Type B pancreatic cell (in vitro differentiated cells): ENCODE results near the gene CDKAL1. TPM values are rescaled to one million over a fixed set of nuclear protein-coding genes. Genes with fewer than 3 reads are reported as not detected.

Experiments used
- DNase-seq: peaks from one replicate; pipeline ENCODE4 v3.0.0; 2021; ENCODE audit warnings: mixed read lengths; ENCODE audit not compliant: unreplicated experiment; ENCODE audit errors: extremely low spot score
- H3K27ac Mint-ChIP-seq: 2 replicates; pipeline ENCODE4 v1.8.0; 2021; ENCODE audit warnings: mild to moderate bottlenecking, mixed read lengths
- H3K27me3 Mint-ChIP-seq: 2 replicates; pipeline ENCODE4 v1.8.0; 2021; ENCODE audit warnings: mixed read lengths
- H3K36me3 Mint-ChIP-seq: 2 replicates; pipeline ENCODE4 v1.8.0; 2021; ENCODE audit warnings: mixed read lengths
- H3K4me1 Mint-ChIP-seq: one replicate; pipeline ENCODE4 v1.8.0; 2021; ENCODE audit warnings: mixed read lengths; ENCODE audit not compliant: unreplicated experiment
- H3K4me3 Mint-ChIP-seq: 2 replicates; pipeline ENCODE4 v1.8.0; 2021; ENCODE audit warnings: mild to moderate bottlenecking, mixed read lengths
- H3K9me3 Mint-ChIP-seq: 2 replicates; pipeline ENCODE4 v1.8.0; 2021; ENCODE audit warnings: mixed read lengths
- total RNA-seq: library from RNA; stranded (reverse); gene quantifications from 2 replicates; pipeline ENCODE4 v1.2.1, GENCODE V29; 2021; ENCODE audit warnings: low replicate concordance
- TF ChIP-seq, protein P1 (sequence below): fragments of 200-600 bp; sonication (generic); conservative IDR thresholded peaks from 2 replicates; pipeline ENCODE4 v1.5.0; 2021; ENCODE audit warnings: antibody characterized with exemption, mild to moderate bottlenecking

CDKAL1 gene
- total RNA-seq, 1 donor from 2014 or later, result 21.0 TPM

DNA sequence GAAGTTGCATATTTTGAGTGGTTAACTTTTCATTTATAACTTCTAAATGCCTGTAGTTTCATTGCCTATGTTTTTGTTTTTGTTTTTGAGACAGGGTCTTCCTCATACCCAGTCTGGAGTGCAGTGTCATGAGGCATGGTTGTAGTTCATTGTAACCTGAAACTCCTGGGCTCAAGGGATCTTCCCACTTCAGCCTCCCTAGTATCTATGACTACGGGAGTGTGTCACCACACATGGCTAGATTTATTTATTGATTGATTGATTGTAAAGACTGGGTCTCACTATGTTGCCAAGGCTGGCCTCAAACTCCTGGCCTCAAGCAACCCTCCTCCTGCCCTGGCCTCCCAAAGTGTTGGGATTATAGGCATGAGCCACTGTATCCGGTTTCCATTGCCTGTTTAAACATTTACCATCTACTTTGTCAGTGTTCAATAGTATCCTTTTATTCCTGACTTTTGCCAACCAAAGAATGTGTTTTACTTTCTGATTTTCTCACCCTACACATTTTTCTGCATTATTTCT lies 144.6 kb downstream of the CDKAL1 start:
- Mint-ChIP-seq H3K4me1 (peaks cover 17% of the 10 kb centered on the region), H3K4me3 (no peak overlapping the region), H3K9me3 (no peaks in the 10 kb centered on the region), H3K36me3 (no peaks in the 10 kb centered on the region), H3K27me3 (no peaks in the 10 kb centered on the region), H3K27ac (no peak overlapping the region)
- DNase-seq, result no peak
- TF ChIP-seq, protein P1, sequence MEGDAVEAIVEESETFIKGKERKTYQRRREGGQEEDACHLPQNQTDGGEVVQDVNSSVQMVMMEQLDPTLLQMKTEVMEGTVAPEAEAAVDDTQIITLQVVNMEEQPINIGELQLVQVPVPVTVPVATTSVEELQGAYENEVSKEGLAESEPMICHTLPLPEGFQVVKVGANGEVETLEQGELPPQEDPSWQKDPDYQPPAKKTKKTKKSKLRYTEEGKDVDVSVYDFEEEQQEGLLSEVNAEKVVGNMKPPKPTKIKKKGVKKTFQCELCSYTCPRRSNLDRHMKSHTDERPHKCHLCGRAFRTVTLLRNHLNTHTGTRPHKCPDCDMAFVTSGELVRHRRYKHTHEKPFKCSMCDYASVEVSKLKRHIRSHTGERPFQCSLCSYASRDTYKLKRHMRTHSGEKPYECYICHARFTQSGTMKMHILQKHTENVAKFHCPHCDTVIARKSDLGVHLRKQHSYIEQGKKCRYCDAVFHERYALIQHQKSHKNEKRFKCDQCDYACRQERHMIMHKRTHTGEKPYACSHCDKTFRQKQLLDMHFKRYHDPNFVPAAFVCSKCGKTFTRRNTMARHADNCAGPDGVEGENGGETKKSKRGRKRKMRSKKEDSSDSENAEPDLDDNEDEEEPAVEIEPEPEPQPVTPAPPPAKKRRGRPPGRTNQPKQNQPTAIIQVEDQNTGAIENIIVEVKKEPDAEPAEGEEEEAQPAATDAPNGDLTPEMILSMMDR, result no peak

DNA sequence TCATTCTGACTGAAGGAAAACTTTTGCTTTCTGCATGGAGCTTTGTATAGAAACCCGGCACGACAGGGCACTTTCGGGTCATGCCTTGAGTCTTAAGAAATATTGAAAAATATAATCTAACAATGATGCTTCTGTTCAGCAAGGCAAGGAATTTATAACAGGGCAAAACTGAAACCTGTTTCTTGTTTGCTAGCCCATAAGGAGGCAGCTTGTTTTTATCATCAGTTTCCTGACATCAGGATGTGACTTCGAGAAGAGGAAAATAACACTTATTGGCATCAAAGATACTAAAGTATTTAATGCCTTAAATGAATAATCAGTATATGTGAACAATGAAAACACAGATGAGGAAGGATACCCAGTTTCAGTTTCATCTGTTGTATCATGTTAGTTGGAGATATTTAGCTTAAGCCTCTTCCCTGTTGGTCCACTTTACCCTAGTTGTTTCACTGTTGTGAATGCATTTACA lies 146.5 kb downstream of the CDKAL1 start:
- no peaks in the 10 kb centered on the region for H3K36me3 Mint-ChIP-seq
- peaks cover 13% of the 10 kb centered on the region for H3K4me1 Mint-ChIP-seq
- peak overlapping the region; percentile 39 for H3K4me3 Mint-ChIP-seq
- TF ChIP-seq, protein P1, result no peak
- no peaks in the 10 kb centered on the region for H3K27me3 Mint-ChIP-seq
- no peaks in the 10 kb centered on the region for H3K9me3 Mint-ChIP-seq
- no peak for DNase-seq
- peak overlapping the region; percentile 39 for H3K27ac Mint-ChIP-seq

DNA sequence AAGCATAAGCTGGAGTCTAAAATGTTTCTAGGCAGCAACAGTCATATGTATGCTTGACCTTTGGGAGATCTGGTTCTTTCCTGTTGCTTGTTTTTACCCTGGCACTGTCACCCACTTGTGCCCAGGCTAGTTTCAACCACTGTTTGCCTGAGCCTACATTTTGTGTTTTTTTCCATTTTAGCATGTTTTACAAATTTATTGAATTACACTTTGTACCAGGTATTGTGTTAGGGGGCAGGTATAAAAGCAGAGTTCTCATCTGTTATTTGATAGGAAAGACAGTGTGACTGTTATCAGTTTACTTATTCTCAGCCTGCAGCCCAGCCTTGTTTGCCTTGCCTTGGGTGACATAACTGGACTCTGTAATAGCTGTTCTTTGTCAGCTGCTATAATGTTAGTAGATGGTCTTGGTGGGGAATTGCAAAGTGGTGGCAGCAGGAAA lies 147.0 kb downstream of the CDKAL1 start:
- Mint-ChIP-seq H3K9me3 (no peaks in the 10 kb centered on the region), H3K4me1 (peaks cover 13% of the 10 kb centered on the region), H3K36me3 (no peaks in the 10 kb centered on the region), H3K27ac (peak overlapping the region; percentile 39), H3K4me3 (no peak overlapping the region), H3K27me3 (no peaks in the 10 kb centered on the region)
- no peak for DNase-seq
- TF ChIP-seq, protein P1, result no peak

DNA sequence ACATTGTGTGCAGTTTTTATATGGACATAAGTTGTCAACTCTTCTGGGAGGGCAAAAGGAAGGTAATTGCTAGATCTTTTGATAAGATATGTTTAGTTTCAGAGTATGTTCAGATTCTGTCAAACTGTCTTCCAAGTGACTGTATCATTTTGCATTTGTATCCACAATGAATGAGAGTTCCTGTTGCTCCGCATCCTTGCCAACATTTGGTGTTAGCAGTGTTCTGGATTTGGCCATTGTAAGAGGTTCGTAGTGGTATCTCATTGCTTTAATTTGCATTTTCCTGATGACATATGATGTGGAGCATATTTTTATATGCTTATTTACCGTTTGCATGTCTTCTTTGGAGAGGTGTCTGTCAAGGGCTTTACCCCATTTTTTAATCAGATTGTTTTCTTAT lies 150.2 kb downstream of the CDKAL1 start:
- H3K4me3 Mint-ChIP-seq, result no peak overlapping the region
- DNase-seq, result no peak
- TF ChIP-seq, protein P1, result no peak
- no peaks in the 10 kb centered on the region for H3K27me3 Mint-ChIP-seq
- H3K9me3 Mint-ChIP-seq, result no peaks in the 10 kb centered on the region
- H3K27ac Mint-ChIP-seq, result no peak overlapping the region
- peaks cover 13% of the 10 kb centered on the region for H3K4me1 Mint-ChIP-seq
- H3K36me3 Mint-ChIP-seq, result no peaks in the 10 kb centered on the region

DNA sequence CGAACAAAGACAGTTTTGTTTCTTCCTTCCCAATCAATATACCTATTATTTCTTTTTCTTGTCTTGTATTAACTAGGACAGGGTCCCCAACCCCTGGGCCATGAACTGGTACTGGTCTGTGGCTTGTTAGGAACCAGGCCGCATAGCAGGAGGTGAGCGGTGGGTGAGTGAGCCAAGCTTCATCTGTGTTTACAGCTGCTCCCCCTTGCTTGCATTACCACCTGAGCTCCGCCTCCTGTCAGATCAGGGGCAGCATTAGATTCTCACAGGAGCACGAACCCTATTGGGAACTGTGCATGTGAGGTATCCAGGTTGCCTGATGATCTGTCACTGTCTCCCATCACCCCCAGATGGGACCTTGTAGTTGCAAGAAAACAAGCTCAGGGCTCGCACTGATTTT lies 151.9 kb downstream of the CDKAL1 start:
- Mint-ChIP-seq H3K4me1 (peaks cover 8% of the 10 kb centered on the region), H3K9me3 (peaks cover 2% of the 10 kb centered on the region), H3K27ac (peak overlapping the region; percentile 65), H3K27me3 (no peaks in the 10 kb centered on the region), H3K4me3 (no peak overlapping the region), H3K36me3 (no peaks in the 10 kb centered on the region)
- no peak for DNase-seq
- TF ChIP-seq, protein P1, result no peak
